K562 (cell line): ENCODE measurements around the gene IRF2. TPM values are rescaled to one million over a fixed set of nuclear protein-coding genes. Genes with fewer than 3 reads are reported as not detected.

Source experiments
- ATF1 ChIP-seq, 2 experiments: fragments of 450-650 bp in 1 of 2; IDR thresholded peaks; 2 replicates each; pipeline ENCODE4 v1.6.1; 2016; ENCODE audit warnings: missing compliant biosample characterization in 1 of 2, missing genetic modification characterization in 1 of 2
- ATF3 ChIP-seq, 2 experiments: fragments of 450-650 bp in 1 of 2; sonication (generic) in 1 of 2; formaldehyde crosslinking in 1 of 2; IDR thresholded peaks in 1 of 2; conservative IDR thresholded peaks in 1 of 2; 2 replicates each; pipeline versions ENCODE4 v1.6.1 to v1.8.1; 2016 to 2023; ENCODE audit warnings: mild to moderate bottlenecking in 2 of 2, moderate library complexity in 2 of 2, inconsistent platforms in 1 of 2, missing genetic modification reagents in 1 of 2
- E2F6 ChIP-seq, 2 experiments: IDR thresholded peaks; 2 replicates each; pipeline ENCODE4 v1.6.1; 2011; ENCODE audit warnings: borderline replicate concordance in 1 of 2, control low read depth in 1 of 2, low read depth in 1 of 2, low read length in 1 of 2, mild to moderate bottlenecking in 1 of 2, mixed read lengths in 1 of 2, moderate library complexity in 1 of 2; ENCODE audit not compliant: insufficient read depth in 1 of 2, insufficient read length in 1 of 2, poor library complexity in 1 of 2, severe bottlenecking in 1 of 2; ENCODE audit errors: extremely low read depth in 1 of 2
- ETS1 ChIP-seq: conservative IDR thresholded peaks from 2 replicates; pipeline ENCODE4 v1.6.1; 2011; ENCODE audit warnings: low read depth, mild to moderate bottlenecking, low read length; ENCODE audit not compliant: control insufficient read depth
- GABPB1 ChIP-seq: sonication (generic); formaldehyde crosslinking; IDR thresholded peaks from 2 replicates; pipeline ENCODE4 v1.8.0; 2022; ENCODE audit warnings: mild to moderate bottlenecking, missing genetic modification reagents
- HIVEP1 ChIP-seq: fragments of 250-450 bp; sonication (Bioruptor Pico); IDR thresholded peaks from 2 replicates; pipeline ENCODE4 v1.4.0; 2020; ENCODE audit warnings: mild to moderate bottlenecking
- HMGN3 ChIP-seq: IDR thresholded peaks from 2 replicates; pipeline ENCODE4 v1.6.1; 2011; ENCODE audit warnings: borderline replicate concordance, low read depth, mild to moderate bottlenecking, mixed read lengths, low read length; ENCODE audit not compliant: insufficient read length; ENCODE audit errors: extremely low read depth
- HNRNPLL ChIP-seq: fragments of 200-400 bp; formaldehyde crosslinking; IDR thresholded peaks from 2 replicates; pipeline ENCODE4 v1.6.1; 2017; ENCODE audit warnings: low read length, low read depth, mild to moderate bottlenecking; ENCODE audit not compliant: poor library complexity, severe bottlenecking
- NR2C2 ChIP-seq, 2 experiments: fragments of 200-800 bp in 1 of 2; sonication (Bioruptor generic) in 1 of 2; sonication (generic) in 1 of 2; formaldehyde crosslinking in 1 of 2; IDR thresholded peaks; 2 replicates each; pipeline versions ENCODE4 v1.6.1 to v1.8.0; 2016 to 2022; ENCODE audit warnings: mild to moderate bottlenecking in 1 of 2, missing compliant biosample characterization in 1 of 2, missing genetic modification characterization in 1 of 2, missing genetic modification reagents in 1 of 2
- PHF20 ChIP-seq: fragments of 450-650 bp; IDR thresholded peaks from 2 replicates; pipeline ENCODE4 v1.6.1; 2018; ENCODE audit not compliant: partially characterized antibody
- PKNOX1 ChIP-seq: fragments of 450-650 bp; IDR thresholded peaks from 2 replicates; pipeline ENCODE4 v1.6.1; 2016
- POLR2B ChIP-seq: fragments of 450-650 bp; IDR thresholded peaks from 2 replicates; pipeline ENCODE4 v1.6.1; 2018; ENCODE audit warnings: low read depth; ENCODE audit not compliant: partially characterized antibody
- RB1 ChIP-seq: fragments of 450-650 bp; IDR thresholded peaks from 2 replicates; pipeline ENCODE4 v1.6.1; 2017; ENCODE audit warnings: low read depth, mild to moderate bottlenecking
- SIN3A ChIP-seq, 2 experiments: fragments of 150-350 bp in 1 of 2; IDR thresholded peaks; 2 replicates each; pipeline ENCODE4 v1.6.1; 2011 to 2016; ENCODE audit warnings: borderline replicate concordance in 2 of 2, low read depth in 2 of 2, low read length in 2 of 2, mild to moderate bottlenecking in 2 of 2, moderate library complexity in 2 of 2; ENCODE audit not compliant: control insufficient read depth in 1 of 2
- YBX1 ChIP-seq: fragments of 450-650 bp; IDR thresholded peaks from 2 replicates; pipeline ENCODE4 v1.7.1; 2016; ENCODE audit warnings: mild to moderate bottlenecking
- ZFX ChIP-seq: sonication (generic); formaldehyde crosslinking; IDR thresholded peaks from 2 replicates; pipeline ENCODE4 v1.8.0; 2022; ENCODE audit warnings: mild to moderate bottlenecking, missing genetic modification reagents, moderate library complexity
- ZNF124 ChIP-seq: sonication (generic); formaldehyde crosslinking; IDR thresholded peaks from 2 replicates; pipeline ENCODE4 v1.8.1; 2022; ENCODE audit warnings: missing genetic modification reagents
- ZNF263 ChIP-seq: sonication (generic); formaldehyde crosslinking; IDR thresholded peaks from 2 replicates; pipeline ENCODE4 v1.8.0; 2022; ENCODE audit warnings: mild to moderate bottlenecking, missing genetic modification reagents, borderline replicate concordance
- polyA plus RNA-seq, 8 experiments: library from polyadenylated mRNA; depleted of rRNA in 4 of 8; stranded (reverse) in 5 of 8; unstranded in 3 of 8; fragments of >200 nt; fragmentation: Nextera tagmentation in 2 of 8; fragmentation: Illumina TruSeq in 1 of 8; extraction: Ambion mirVana in 2 of 8; extraction: Trizol in 1 of 8; gene quantifications; 2 replicates each; pipeline versions ENCODE4 v1.2.1 to v1.2.3, GENCODE V29; 2011 to 2014; ENCODE audit warnings: inconsistent platforms in 1 of 8, missing spikeins in 1 of 8
- total RNA-seq, 7 experiments: library from RNA; depleted of rRNA in 6 of 7; stranded (reverse); fragments of >200 nt in 6 of 7; fragmentation: Illumina TruSeq in 2 of 7; extraction: Trizol in 2 of 7; gene quantifications; 2 replicates each; pipeline versions ENCODE4 v1.2.1 to v1.2.3, GENCODE V29; 2011 to 2021; ENCODE audit warnings: low replicate concordance in 1 of 7

The IRF2 gene
- total and polyA plus RNA-seq, 9 of the 15 experiments (the other 6 are each of a cell fraction or from before 2014, with no cell fraction given) = 7.1 to 17.1 (median 11.3) TPM

- TF ChIP-seq ZNF263 (CRISPR knock-in tag) = peak; percentile 60; the same call in 1 of the 2 replicates
- TF ChIP-seq PKNOX1 = peak; percentile 82
- no peak for TF ChIP-seq ATF1 (CRISPR knock-in tag; IDR thresholded peaks at IDR 0.05)
- peak; percentile 37; the same call in 1 of the 2 replicates for TF ChIP-seq ATF1 (tag; IDR thresholded peaks at IDR 0.05)
- TF ChIP-seq ETS1 = 0 out of 2 replicates have a peak, but pooled peaks have one; percentile 29
- TF ChIP-seq E2F6 (IDR thresholded peaks at IDR 0.05; ENCODE audit: borderline replicate concordance in 1 of 2, extremely low read depth in 1 of 2, insufficient read depth in 1 of 2, insufficient read length in 1 of 2, low read depth in 1 of 2, low read length in 1 of 2, poor library complexity in 1 of 2, severe bottlenecking in 1 of 2) = peak in 1 of 2 experiments; percentile 60
- TF ChIP-seq SIN3A (IDR thresholded peaks at IDR 0.05; ENCODE audit: borderline replicate concordance in 2 of 2, control insufficient read depth in 1 of 2, low read depth in 2 of 2, low read length in 2 of 2) = peak in 1 of 2 experiments; percentile 10; a peak in 1 of 4 replicates
- peak; percentile 31; the same call in 1 of the 2 replicates for TF ChIP-seq GABPB1 (CRISPR knock-in tag)
- TF ChIP-seq HMGN3 = peak; percentile 52
- TF ChIP-seq HIVEP1 (CRISPR knock-in tag) = no peak
- no peak for TF ChIP-seq NR2C2 (CRISPR knock-in tag; IDR thresholded peaks at IDR 0.05)
- peak; percentile 88 for TF ChIP-seq NR2C2 (tag; IDR thresholded peaks at IDR 0.05)
- TF ChIP-seq YBX1 = no peak
- TF ChIP-seq POLR2B = no peak
- TF ChIP-seq ATF3 (IDR thresholded peaks at IDR 0.05) = no peak
- TF ChIP-seq ATF3 (CRISPR knock-in tag; conservative IDR thresholded peaks at IDR 0.05) = no peak
- no peak for TF ChIP-seq ZNF124 (CRISPR knock-in tag)
- TF ChIP-seq RB1 = peak; percentile 31; the same call in 1 of the 2 replicates
- TF ChIP-seq ZFX (CRISPR knock-in tag) = peak; percentile 72
- TF ChIP-seq PHF20 = no peak
- TF ChIP-seq HNRNPLL = peak; percentile 31
Observed at GRCh38 chr4:184472614-184473498, 1.5 kb downstream of the IRF2 start (continued).
